GM19035 (cell line): ENCODE data around the gene BCAS1.
"Not testable (repeated sequence)": the region's sequence is repeated elsewhere in the genome, so short reads cannot be mapped to it uniquely, and the experiment has no call there.

Source experiments
- ATAC-seq: cut with Tn5 transposase; IDR thresholded peaks from one replicate; pipeline ENCODE4 v1.9.1; 2021; ENCODE audit not compliant: unreplicated experiment

BCAS1 gene

GRCh38 chr20:53990003-53990402, 80.4 kb downstream of the BCAS1 start:
- no peak for ATAC-seq

DNA sequence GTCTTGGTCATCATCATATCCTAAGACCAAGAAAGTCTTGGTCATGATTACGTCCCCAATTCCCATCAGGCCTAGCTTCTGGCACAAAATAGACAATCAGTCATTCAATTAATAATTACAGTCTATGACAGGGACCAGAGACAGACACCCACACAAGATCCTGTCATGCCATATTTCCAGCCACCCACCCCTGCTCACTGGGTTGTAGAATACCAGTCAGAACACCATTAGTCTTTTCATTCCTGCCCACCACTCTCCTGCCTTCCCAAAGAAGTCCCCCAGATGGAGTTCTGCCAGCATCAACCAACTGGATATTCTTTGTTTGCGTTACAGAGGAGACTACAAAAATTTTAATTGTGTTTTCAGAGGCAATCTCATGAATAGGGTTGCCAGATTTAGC, 81.0 kb downstream of the BCAS1 start:
- no peak for ATAC-seq

DNA sequence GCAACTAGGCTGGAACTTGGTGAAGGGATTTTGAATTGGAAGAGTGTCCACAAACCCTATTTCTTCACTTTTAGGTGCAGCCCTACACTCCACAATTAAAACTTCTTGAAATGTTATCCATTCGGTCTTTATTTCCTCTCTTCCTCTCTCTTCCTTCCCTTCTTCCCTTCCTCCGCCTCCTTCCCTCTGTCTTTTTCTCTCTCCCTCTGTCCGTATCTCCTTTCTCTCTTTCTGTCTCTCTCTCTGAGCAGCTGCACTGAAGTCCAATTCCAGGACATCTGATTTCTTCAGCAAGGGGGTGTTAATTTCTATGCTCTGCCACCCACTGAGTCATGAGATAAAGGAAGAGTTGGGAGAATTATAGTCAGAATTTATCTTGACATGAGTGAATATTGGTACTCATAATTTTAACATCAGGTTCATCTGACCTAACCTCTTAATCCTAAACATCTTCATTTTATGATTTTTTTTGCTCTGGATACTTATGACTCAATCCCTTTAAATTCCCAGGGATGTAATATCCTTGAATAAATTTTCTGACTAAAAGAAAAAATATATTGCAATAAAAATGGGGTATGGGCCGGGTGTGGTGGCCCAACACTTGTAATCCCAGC, 84.2 kb downstream of the BCAS1 start:
- no peak for ATAC-seq

DNA sequence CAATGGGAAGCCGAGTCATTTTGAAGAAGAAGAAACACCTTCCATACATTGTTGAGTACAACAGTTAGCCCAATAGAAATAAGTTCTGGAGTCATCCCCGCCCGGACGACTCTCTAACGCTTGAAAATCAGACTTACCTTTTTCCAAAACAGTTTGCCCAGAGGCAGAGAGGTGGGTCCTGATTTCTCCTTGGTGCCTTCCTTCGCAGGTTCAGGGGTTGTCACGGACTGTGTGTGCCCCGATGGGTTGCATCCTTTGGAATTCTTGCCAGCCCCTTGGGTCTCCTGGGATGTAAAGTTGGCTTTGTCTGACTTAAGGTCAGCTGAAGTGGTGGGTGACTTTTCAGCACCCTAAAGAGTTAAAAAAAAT, 85.3 kb downstream of the BCAS1 start:
- ATAC-seq = no peak

GRCh38 chr20:53984356-53985149, 85.8 kb downstream of the BCAS1 start:
- no peak for ATAC-seq

GRCh38 chr20:53983401-53983800, 87.0 kb downstream of the BCAS1 start:
- ATAC-seq = no peak

DNA sequence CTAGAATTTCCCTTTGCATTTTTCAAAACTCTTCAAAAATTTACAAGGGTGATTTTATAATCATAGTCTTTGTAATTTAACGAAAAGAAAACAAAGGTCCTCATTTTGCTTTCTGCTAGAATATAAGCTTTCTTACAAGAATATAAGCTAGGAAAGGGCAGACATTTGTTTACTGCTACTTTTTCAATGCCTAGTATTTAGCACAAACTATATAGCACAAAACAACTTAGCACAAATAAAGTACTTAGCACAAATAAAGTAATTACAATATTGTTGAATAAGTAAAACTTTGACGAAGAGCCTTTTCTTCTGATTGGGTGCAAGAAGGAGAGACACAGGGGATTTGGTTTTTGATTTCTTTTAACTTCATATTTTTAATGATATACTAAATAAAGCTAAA, 87.8 kb downstream of the BCAS1 start:
- no peak for ATAC-seq

DNA sequence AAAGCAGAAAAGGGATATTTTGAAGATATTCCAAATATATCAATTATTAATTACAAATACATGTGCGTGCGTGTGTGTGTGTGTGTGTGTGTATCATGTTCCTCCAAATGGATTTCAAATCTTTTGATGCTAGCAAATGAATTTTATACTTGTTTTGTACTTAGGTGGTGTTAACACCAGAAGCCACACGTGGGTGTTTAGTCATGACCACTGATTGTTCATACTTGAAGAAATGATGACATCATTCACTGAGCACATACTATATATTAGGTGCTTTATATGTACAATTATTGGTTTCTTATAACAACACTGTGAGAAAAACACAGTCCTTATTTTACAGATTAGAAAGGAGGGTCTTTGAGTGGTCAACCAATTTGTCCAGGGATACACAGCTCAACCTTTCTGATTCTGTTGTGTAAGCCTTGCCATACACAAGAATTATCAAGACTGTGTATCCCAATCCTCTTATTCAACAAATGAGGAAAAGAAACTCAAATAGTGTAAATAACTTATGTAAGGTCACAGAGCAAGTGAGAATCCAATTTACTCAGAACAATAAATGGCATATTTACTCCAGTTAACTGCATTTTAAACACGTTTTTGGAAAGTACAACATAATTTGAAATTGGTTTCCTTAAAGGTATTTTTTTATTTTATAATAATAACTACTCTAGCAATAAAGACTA, 88.5 kb downstream of the BCAS1 start:
- no peak for ATAC-seq

GRCh38 chr20:53981130-53981529, 89.3 kb downstream of the BCAS1 start:
- ATAC-seq = no peak

DNA sequence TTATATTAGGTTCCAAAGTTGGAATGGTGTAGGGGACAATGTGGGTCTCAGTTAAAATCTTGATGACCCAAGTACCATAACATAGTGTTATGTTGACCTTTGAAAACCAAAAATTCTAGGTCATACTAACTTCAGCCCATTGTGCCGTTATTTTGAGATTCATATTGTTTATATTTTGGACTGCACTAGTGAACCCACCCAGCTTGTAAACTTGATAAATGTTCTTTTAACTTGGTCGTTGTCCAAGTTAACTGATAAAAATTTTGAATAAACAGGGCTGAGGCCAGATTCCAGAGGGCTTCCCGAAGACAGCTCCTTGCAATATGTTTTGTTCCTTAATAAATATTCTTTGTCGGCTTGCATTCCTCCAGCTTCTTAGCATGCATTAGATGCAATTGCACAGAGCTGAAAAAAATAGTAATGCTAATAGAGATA, 90.3 kb downstream of the BCAS1 start:
- no peak for ATAC-seq

- ATAC-seq = no peak
Observed at GRCh38 chr20:53978497-53978896, 91.9 kb downstream of the BCAS1 start.

DNA sequence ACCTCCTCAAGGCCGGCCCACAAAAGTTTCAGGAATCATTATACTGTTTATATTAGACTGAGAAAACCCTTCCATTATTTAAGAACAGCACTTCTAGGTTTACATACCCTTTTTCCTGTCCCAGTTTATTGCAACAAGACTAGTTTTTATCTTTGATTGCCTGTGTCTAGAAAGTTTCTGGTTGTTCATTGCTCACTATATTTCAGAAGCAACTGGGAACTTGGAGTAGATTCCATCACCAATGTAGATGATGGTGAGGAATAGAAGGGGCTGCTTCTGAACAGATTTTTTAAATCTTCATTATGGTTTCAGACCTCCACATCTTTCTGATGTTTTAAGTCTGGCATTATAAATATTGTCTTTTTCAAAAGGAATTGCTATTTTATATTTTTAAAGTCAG, 93.0 kb downstream of the BCAS1 start:
- no peak for ATAC-seq

DNA sequence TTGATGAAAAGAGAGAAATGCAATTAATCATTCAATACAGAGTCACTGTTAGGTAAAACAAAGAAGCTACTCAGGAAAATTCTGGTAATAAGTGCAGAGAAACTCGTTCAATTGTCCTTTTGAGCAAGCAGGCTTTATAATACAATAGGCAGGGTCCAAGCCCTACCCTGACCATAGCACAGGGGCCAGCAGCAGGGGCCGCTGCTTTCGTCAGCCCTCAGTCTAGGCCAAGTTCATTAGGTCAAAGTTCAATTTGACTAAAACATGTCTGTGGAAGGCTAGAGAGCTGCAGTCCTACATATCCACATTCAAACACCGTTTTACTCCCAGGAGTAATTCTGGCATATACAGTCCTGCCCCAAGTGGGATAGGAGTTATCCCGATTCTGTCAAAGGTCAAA, 94.6 kb downstream of the BCAS1 start:
- no peak for ATAC-seq

GRCh38 chr20:53974785-53975555, 95.4 kb downstream of the BCAS1 start:
- no peak for ATAC-seq

DNA sequence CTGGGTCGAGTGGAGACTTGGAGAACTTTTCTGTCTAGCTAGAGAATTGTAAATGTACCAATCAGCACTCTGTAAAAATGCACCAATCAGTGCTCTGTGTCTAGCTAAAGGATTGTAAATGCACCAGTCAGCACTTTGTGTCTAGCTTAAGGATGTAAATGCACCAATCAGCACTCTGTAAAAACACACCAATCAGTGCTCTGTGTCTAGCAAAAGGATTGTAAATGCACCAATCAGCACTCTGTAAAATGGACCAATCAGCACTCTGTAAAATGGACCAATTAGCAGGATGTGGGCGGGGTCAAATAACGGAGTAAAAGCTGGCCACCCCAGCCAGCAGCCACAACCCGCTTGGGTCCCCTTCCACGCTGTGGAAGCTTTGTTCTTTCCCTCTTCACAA, 96.5 kb downstream of the BCAS1 start:
- not testable (repeated sequence) for ATAC-seq

DNA sequence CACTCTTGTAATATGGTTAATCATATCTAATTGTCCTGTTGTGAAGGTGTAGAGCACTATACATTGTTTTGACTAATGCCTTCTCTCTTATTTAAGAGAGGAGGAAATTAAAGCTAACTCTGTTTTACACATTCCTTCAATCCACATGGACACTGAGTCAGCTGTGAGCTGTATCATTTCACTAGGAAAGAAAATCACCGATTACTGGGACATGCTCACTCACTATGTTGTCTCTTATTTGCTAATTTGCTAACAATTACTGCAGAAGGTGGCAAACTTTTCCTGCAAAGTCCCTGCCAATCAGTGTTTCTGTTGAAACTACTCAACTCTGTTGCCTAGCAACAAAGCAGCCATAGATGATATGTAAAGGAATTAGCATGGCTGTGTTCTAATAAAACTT, 98.2 kb downstream of the BCAS1 start:
- no peak for ATAC-seq

DNA sequence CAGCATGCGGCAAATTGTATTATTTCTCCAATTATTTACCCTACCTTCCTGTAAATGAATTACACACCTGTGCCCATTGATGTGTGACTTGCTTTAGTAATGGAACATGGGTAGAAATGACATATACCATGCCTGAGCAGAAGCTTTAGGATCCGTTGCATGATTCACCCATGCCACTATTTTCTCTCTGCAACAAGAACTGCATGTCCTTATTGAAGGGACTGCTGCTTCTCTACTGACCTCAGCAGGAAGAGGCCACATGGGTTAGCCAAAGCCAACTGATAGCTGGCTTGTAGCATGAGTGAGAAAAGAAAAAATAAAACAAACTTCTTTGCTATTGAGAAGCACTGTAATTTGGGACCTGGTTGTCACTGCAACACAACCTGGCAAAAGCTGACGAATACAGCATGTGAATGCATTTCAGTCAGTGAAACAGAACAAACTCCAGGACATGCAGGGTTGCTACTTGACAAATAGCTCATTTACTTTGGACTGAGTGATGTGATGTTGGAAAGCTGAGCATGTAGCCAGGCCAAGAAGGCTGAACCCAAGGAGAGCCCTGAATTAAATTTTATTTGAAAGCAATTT, 99.2 kb downstream of the BCAS1 start:
- no peak for ATAC-seq

- no peak for ATAC-seq
Observed at GRCh38 chr20:53970232-53970631, 100.2 kb downstream of the BCAS1 start.

GRCh38 chr20:53967527-53967926, 102.9 kb downstream of the BCAS1 start:
- ATAC-seq = no peak

GRCh38 chr20:53966774-53967398, 103.5 kb downstream of the BCAS1 start:
- no peak for ATAC-seq
